DOHH2 (cell line): Measurements from ENCODE around the gene SGO2.

Experiments
- EZH2phosphoT487 ChIP-seq: fragments of 200-600 bp; sonication (generic); IDR thresholded peaks from 2 replicates; pipeline ENCODE4 v1.6.1; 2017; ENCODE audit warnings: borderline replicate concordance, mild to moderate bottlenecking, antibody characterized with exemption, low read length, moderate library complexity, mixed read lengths
- TF ChIP-seq, protein P1 (sequence below): fragments of 200-600 bp; sonication (generic); IDR thresholded peaks from one replicate; pipeline ENCODE4 v1.5.1; 2014; ENCODE audit warnings: antibody characterized with exemption, mild to moderate bottlenecking, low read depth, low read length; ENCODE audit not compliant: poor library complexity, severe bottlenecking

DNA sequence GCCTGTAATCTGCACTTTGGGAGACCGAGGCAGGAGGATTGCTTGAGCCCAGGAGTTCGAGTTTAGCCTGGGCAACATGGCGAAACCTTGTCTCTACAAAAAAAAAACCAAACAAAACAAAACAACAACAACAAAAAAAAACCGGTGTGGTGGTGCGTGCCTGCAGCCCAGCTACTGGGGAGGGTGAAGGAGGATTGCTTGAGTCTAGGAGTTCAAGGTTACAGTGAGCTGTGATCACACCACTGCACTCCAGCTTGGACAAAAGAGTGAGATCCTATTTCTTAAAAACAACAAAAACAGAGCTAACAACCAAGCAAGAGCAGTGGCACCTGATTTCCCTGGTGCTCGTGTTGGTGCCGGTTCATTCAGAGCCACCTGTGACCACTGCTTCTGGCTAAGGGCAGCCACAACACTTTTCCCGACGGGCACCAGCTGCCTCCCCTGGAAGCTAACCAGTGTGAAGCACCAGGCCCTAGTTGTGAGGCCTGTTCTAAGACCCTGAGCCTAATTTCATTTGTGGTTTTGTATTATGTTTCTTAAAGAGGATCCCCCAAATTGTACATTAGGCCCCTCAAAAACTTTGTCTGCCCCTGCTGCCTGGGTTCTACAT, 61.1 kb downstream of the SGO2 start:
- TF ChIP-seq, protein P1, sequence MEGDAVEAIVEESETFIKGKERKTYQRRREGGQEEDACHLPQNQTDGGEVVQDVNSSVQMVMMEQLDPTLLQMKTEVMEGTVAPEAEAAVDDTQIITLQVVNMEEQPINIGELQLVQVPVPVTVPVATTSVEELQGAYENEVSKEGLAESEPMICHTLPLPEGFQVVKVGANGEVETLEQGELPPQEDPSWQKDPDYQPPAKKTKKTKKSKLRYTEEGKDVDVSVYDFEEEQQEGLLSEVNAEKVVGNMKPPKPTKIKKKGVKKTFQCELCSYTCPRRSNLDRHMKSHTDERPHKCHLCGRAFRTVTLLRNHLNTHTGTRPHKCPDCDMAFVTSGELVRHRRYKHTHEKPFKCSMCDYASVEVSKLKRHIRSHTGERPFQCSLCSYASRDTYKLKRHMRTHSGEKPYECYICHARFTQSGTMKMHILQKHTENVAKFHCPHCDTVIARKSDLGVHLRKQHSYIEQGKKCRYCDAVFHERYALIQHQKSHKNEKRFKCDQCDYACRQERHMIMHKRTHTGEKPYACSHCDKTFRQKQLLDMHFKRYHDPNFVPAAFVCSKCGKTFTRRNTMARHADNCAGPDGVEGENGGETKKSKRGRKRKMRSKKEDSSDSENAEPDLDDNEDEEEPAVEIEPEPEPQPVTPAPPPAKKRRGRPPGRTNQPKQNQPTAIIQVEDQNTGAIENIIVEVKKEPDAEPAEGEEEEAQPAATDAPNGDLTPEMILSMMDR = no peak
- no peak for TF ChIP-seq EZH2phosphoT487
